ENCODE measurements around the gene COMMD1.

The COMMD1 gene

DNA sequence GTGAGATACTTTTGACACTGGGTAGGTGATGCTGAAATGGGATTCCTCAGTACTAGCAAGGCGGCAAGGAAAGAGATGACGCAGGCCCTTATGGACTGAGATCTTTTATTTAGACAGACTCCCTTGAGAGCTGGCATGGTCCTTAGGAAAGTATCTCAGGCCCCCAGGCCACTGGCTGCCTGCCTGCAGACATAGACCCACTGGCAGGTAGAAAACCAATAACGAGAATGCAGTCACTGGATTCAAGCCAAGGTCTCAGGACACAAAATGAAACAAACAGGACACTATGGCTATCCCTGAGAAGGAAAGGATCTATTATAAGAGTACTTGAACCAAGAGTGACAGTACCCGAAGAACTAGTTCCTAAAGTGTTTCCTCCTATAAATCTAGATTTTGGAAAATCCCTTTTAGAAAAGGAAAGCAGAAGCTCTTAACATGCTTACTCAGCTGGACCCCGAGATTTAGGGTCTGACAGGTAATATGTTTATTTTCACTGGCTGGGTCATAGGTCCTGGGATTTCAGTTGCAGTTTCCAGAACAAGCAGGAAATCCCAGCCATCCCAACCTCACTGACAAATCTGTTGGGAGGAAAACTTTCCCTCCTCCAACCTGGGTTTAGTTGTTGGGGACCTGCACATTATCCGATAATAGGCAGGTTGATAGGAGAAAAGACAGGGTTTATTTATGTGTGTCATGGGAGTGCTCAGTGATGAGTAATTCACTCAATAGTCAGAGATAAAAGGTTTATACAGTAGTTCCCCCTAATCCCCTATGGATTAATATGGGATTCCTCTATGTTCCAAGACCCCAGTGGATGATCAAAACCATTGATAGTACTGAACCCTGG lies 44.5 kb downstream of the COMMD1 start:
- Histone ChIP-seq H3K4me2 (ENCODE audit: insufficient read depth, low read length) (no peak overlapping the region), H3K27ac (ENCODE audit: low read length) (no peak overlapping the region), H3K27me3 (ENCODE audit: insufficient read depth, low read length, poor library complexity) (no peaks in the 10 kb centered on the region), H3K9me3 (ENCODE audit: insufficient read depth, low read length, severe bottlenecking) (no peaks in the 10 kb centered on the region), H2AFZ (ENCODE audit: low read depth, low read length) (no peak overlapping the region), H3K4me1 (ENCODE audit: insufficient read depth, low read length) (no peaks in the 10 kb centered on the region), H3K9ac (ENCODE audit: low read depth, low read length) (no peak overlapping the region), H3K36me3 (ENCODE audit: insufficient read depth, low read length) (no peaks in the 10 kb centered on the region), H3K79me2 (ENCODE audit: insufficient read depth, low read length) (no peaks in the 10 kb centered on the region), H3K4me3 (ENCODE audit: low read depth in 1 of 2, low read length in 2 of 2) (no peak overlapping the region), H4K20me1 (ENCODE audit: insufficient read depth, low read length) (no peaks in the 10 kb centered on the region)
- TF ChIP-seq EZH2 (IDR thresholded peaks at IDR 0.05; ENCODE audit: borderline replicate concordance, low read depth, low read length, severe bottlenecking) = no peak
- TF ChIP-seq, protein P1, sequence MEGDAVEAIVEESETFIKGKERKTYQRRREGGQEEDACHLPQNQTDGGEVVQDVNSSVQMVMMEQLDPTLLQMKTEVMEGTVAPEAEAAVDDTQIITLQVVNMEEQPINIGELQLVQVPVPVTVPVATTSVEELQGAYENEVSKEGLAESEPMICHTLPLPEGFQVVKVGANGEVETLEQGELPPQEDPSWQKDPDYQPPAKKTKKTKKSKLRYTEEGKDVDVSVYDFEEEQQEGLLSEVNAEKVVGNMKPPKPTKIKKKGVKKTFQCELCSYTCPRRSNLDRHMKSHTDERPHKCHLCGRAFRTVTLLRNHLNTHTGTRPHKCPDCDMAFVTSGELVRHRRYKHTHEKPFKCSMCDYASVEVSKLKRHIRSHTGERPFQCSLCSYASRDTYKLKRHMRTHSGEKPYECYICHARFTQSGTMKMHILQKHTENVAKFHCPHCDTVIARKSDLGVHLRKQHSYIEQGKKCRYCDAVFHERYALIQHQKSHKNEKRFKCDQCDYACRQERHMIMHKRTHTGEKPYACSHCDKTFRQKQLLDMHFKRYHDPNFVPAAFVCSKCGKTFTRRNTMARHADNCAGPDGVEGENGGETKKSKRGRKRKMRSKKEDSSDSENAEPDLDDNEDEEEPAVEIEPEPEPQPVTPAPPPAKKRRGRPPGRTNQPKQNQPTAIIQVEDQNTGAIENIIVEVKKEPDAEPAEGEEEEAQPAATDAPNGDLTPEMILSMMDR (IDR thresholded peaks at IDR 0.05; ENCODE audit: borderline replicate concordance, extremely low read depth, low read length, poor library complexity, severe bottlenecking) = no peak
- no peak for ATAC-seq (ENCODE audit: insufficient read depth, low read depth)
- DNase-seq = no peak

DNA sequence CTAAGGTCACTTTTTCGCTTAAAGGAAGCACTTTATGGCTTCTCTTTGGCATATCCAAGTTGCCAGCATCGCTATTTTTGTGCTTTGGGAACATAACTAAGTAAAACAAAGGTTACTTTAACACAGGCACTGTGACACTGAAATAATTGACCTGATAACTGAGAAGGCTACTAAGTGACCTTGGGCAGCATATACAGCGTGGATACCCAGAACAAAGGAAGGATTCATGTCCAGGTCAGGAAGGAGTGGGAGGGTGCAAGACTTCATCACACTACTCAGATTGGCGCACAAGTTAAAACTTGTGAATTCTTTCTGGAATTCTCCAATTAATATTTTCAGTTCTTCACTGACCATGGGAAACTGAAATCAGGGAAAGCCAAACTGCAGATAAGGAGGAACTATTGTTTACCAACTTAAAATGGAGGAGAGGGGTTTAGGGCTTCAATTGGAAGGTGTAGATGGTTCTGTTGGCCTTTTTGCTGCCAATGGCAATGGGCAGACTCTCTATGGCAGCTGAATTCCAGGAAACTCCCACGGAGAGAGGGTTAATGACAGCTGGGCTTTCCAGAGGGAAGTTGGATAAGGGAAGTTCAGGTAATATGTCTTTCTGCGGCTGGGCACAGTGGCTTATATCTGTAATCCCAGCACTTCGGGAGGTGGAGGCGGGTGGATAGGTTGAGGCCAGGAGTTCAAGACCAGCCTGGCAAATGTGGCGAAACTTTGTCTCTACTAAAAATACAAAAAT lies 45.3 kb downstream of the COMMD1 start:
- no peak for ATAC-seq (ENCODE audit: insufficient read depth, low read depth)
- Histone ChIP-seq H3K36me3 (ENCODE audit: insufficient read depth, low read length) (no peaks in the 10 kb centered on the region), H3K4me2 (ENCODE audit: insufficient read depth, low read length) (no peak overlapping the region), H3K4me3 (ENCODE audit: low read depth in 1 of 2, low read length in 2 of 2) (no peak overlapping the region), H3K9ac (ENCODE audit: low read depth, low read length) (no peak overlapping the region), H3K27ac (ENCODE audit: low read length) (no peak overlapping the region), H3K9me3 (ENCODE audit: insufficient read depth, low read length, severe bottlenecking) (no peaks in the 10 kb centered on the region), H3K79me2 (ENCODE audit: insufficient read depth, low read length) (no peaks in the 10 kb centered on the region), H3K27me3 (ENCODE audit: insufficient read depth, low read length, poor library complexity) (no peaks in the 10 kb centered on the region), H2AFZ (ENCODE audit: low read depth, low read length) (no peak overlapping the region), H3K4me1 (ENCODE audit: insufficient read depth, low read length) (no peaks in the 10 kb centered on the region), H4K20me1 (ENCODE audit: insufficient read depth, low read length) (no peaks in the 10 kb centered on the region)
- TF ChIP-seq, protein P1 (IDR thresholded peaks at IDR 0.05; ENCODE audit: borderline replicate concordance, extremely low read depth, low read length, poor library complexity, severe bottlenecking) = no peak
- no peak for TF ChIP-seq EZH2 (IDR thresholded peaks at IDR 0.05; ENCODE audit: borderline replicate concordance, low read depth, low read length, severe bottlenecking)
- no peak for DNase-seq

DNA sequence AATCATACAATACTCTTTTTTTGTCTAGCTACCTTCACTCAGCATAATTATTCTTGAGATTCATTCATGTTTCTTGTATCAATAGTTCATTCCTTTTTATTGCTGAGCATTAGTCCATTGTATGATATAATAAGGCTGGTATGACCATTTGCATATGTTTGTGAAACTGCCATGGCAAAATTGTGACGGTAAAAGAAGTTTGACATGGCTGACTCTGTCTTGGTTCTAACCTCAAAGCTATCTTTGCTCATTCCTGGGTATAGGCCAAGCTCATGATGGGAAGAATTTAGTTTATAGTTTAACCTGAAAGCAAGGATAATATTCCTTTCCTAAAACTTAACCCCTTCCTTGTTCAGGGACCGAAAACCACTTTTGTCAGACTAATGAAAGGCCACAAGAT lies 46.4 kb downstream of the COMMD1 start:
- Histone ChIP-seq H3K36me3 (ENCODE audit: insufficient read depth, low read length) (no peaks in the 10 kb centered on the region), H3K27me3 (ENCODE audit: insufficient read depth, low read length, poor library complexity) (no peaks in the 10 kb centered on the region), H2AFZ (ENCODE audit: low read depth, low read length) (no peak overlapping the region), H3K27ac (ENCODE audit: low read length) (no peak overlapping the region), H3K79me2 (ENCODE audit: insufficient read depth, low read length) (no peaks in the 10 kb centered on the region), H4K20me1 (ENCODE audit: insufficient read depth, low read length) (no peaks in the 10 kb centered on the region), H3K4me2 (ENCODE audit: insufficient read depth, low read length) (no peak overlapping the region), H3K9ac (ENCODE audit: low read depth, low read length) (no peak overlapping the region), H3K9me3 (ENCODE audit: insufficient read depth, low read length, severe bottlenecking) (no peaks in the 10 kb centered on the region), H3K4me1 (ENCODE audit: insufficient read depth, low read length) (no peaks in the 10 kb centered on the region), H3K4me3 (ENCODE audit: low read depth in 1 of 2, low read length in 2 of 2) (no peak overlapping the region)
- DNase-seq = no peak
- no peak for ATAC-seq (ENCODE audit: insufficient read depth, low read depth)
- TF ChIP-seq, protein P1 (IDR thresholded peaks at IDR 0.05; ENCODE audit: borderline replicate concordance, extremely low read depth, low read length, poor library complexity, severe bottlenecking) = no peak
- no peak for TF ChIP-seq EZH2 (IDR thresholded peaks at IDR 0.05; ENCODE audit: borderline replicate concordance, low read depth, low read length, severe bottlenecking)
